SJCRH30 (cell line): ENCODE measurements around the gene TNFSF13B. TPM values are rescaled to one million over a fixed set of nuclear protein-coding genes. Genes with fewer than 3 reads are reported as not detected.
"Not testable (repeated sequence)": the region's sequence is repeated elsewhere in the genome, so short reads cannot be mapped to it uniquely, and the experiment has no call there.

Experiments used
- DNase-seq, 2 experiments: peaks; one replicate each; pipeline ENCODE4 v3.0.0-alpha.2; 2015 to 2020
- H3K27ac ChIP-seq: fragments of 250-450 bp; sonication (Bioruptor Pico); 2 replicates; pipeline ENCODE4 v1.5.1; 2020; ENCODE audit warnings: mild to moderate bottlenecking, moderate library complexity
- H3K27me3 ChIP-seq: fragments of 250-450 bp; sonication (Bioruptor Pico); 2 replicates; pipeline ENCODE4 v1.5.1; 2020; ENCODE audit warnings: mild to moderate bottlenecking, moderate library complexity
- H3K36me3 ChIP-seq: fragments of 250-450 bp; sonication (Bioruptor Pico); 2 replicates; pipeline ENCODE4 v1.5.1; 2020; ENCODE audit warnings: mild to moderate bottlenecking, moderate library complexity
- H3K4me1 ChIP-seq: fragments of 250-450 bp; sonication (Bioruptor Pico); 2 replicates; pipeline ENCODE4 v1.5.1; 2020; ENCODE audit warnings: mild to moderate bottlenecking, moderate library complexity
- H3K4me3 ChIP-seq: fragments of 250-450 bp; sonication (Bioruptor Pico); 2 replicates; pipeline ENCODE4 v1.5.1; 2020; ENCODE audit warnings: mild to moderate bottlenecking, moderate library complexity
- H3K9me3 ChIP-seq: fragments of 250-450 bp; sonication (Bioruptor Pico); replicated peaks from 2 replicates; pipeline ENCODE4 v1.5.1; 2020; ENCODE audit warnings: mild to moderate bottlenecking, moderate library complexity
- total RNA-seq: library from RNA; depleted of rRNA; stranded (reverse); fragments of >200 nt; shearing (Covaris generic); gene quantifications from 2 replicates; pipeline ENCODE4 v1.2.3, GENCODE V29; 2014; rRNA removed

The TNFSF13B gene, protein sequence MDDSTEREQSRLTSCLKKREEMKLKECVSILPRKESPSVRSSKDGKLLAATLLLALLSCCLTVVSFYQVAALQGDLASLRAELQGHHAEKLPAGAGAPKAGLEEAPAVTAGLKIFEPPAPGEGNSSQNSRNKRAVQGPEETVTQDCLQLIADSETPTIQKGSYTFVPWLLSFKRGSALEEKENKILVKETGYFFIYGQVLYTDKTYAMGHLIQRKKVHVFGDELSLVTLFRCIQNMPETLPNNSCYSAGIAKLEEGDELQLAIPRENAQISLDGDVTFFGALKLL
- total RNA-seq, result 0.13 and 0.49 TPM in 2 replicates

DNA sequence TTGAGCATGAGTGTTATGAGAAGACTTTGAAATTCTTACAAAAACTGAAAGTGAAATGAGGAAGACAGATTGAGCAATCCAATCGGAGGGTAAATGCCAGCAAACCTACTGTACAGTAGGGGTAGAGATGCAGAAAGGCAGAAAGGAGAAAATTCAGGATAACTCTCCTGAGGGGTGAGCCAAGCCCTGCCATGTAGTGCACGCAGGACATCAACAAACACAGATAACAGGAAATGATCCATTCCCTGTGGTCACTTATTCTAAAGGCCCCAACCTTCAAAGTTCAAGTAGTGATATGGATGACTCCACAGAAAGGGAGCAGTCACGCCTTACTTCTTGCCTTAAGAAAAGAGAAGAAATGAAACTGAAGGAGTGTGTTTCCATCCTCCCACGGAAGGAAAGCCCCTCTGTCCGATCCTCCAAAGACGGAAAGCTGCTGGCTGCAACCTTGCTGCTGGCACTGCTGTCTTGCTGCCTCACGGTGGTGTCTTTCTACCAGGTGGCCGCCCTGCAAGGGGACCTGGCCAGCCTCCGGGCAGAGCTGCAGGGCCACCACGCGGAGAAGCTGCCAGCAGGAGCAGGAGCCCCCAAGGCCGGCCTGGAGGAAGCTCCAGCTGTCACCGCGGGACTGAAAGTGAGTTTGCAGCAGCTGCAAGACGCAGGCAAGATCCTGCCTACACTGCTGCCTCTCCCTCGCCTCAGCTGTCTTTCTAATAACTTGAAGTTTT is at the start of gene TNFSF13B:
Gene TNFSF13B (plus strand): TSS at position 118 of the 728 bp plus-strand sequence. CDS start 178 bp downstream, at position 296.
- peaks cover 4% of the 10 kb centered on the region; the same call in 1 of the 2 replicates for H3K4me1 ChIP-seq
- DNase-seq, result peak; percentile 69 to 79
- no peaks in the 10 kb centered on the region for H3K36me3 ChIP-seq
- H3K4me3 ChIP-seq, result peak within 1 kb of the TSS; percentile 22
- no peak within 1 kb of the TSS for H3K27ac ChIP-seq
- H3K9me3 ChIP-seq, result no peaks in the 10 kb centered on the region
- H3K27me3 ChIP-seq, result no peaks in the 10 kb centered on the region

- Histone ChIP-seq H3K27ac (no peak overlapping the region), H3K4me3 (no peak overlapping the region), H3K36me3 (no peaks in the 10 kb centered on the region; the same call in 1 of the 2 replicates), H3K9me3 (no peaks in the 10 kb centered on the region), H3K27me3 (no peaks in the 10 kb centered on the region), H3K4me1 (peaks cover 3% of the 10 kb centered on the region; the same call in 1 of the 2 replicates)
- DNase-seq, result no peak
These were observed 49.5 kb upstream of the TNFSF13B start for GRCh38 chr13:108220041-108220440.

DNA sequence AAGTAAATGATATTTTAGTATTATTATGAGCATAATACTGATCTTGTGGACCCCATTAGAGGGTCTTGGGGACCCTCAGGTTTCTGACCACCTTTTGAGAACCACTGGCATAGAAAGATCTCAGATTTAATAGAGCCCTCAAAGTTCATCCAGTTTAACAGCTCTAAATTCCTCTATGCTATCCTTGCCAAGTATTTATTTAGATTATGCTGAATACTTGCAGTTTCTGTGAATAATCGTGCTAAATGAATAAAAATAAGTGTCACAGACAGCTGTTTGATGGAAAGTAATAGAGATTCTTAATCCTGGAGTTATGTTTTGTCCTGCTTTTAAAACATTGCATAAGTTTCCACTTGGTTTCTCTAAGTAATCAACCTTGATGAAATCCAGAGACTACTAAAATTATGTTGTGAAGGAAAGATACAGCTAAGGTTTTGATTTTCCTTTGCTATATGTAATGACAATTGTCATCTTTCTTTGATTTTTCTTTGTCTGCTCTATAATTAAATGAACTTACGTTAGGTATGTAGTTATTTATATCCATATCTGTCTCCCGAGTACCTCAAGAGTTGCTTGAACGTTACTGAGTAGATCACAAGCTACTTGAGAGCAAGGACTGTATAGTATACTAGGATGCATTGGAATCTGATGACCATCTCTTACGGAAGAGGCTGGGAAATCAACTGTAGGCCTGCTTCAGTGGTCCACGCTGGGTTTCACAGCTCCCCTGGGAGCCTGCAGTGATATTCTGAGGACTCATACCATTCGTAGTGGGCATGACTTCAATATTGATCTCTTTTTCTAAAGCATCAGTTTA is 45.6 kb upstream of the TNFSF13B start:
- Histone ChIP-seq H3K27me3 (no peaks in the 10 kb centered on the region), H3K9me3 (no peaks in the 10 kb centered on the region), H3K4me1 (no peaks in the 10 kb centered on the region), H3K36me3 (no peaks in the 10 kb centered on the region; the same call in 1 of the 2 replicates), H3K27ac (no peak overlapping the region), H3K4me3 (no peak overlapping the region)
- no peak for DNase-seq

DNA sequence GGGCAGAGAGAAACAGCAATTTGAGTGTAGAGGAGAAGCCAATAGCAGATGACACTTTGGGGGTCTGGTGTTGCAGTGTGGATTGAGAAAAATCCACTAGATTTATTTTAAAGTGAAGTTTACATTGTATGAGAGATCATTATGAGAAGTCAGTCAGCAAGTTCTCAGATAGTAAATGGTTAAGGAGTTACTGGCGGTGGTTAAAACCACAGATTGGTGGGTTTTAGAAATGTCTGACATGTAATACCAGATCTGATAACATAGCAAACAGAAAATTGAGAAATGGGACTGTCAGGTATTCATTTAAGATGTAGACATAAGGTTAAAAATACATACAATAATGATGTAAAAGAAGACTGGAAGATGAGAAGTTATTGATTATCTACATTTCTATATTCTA is 44.1 kb upstream of the TNFSF13B start:
- Histone ChIP-seq H3K4me3 (no peak overlapping the region), H3K36me3 (no peaks in the 10 kb centered on the region), H3K9me3 (no peaks in the 10 kb centered on the region), H3K27ac (no peak overlapping the region), H3K4me1 (no peaks in the 10 kb centered on the region), H3K27me3 (no peaks in the 10 kb centered on the region)
- no peak for DNase-seq

DNA sequence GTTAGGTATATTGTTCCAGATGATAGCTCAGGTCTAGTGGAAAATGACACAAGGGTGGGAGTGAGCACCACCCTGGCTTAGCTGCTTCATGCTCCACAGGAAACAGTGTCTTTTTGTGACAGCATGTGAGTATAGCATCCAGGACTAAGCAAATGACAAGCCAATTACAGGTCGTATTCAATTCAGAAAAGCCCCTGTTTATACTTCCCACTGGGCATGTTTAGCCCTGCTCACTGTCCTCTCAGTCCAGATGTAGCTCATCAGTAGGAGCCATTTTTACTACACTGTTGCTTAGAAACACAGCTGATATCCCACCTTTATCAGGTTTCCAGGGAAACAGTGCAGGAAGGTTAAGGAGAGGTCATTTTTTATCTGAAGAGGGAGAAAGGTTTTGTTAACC is 43.3 kb upstream of the TNFSF13B start:
- no peak overlapping the region for H3K4me3 ChIP-seq
- H3K9me3 ChIP-seq, result no peaks in the 10 kb centered on the region
- no peaks in the 10 kb centered on the region for H3K4me1 ChIP-seq
- H3K36me3 ChIP-seq, result no peaks in the 10 kb centered on the region
- DNase-seq, result no peak
- no peaks in the 10 kb centered on the region for H3K27me3 ChIP-seq
- no peak overlapping the region for H3K27ac ChIP-seq

DNA sequence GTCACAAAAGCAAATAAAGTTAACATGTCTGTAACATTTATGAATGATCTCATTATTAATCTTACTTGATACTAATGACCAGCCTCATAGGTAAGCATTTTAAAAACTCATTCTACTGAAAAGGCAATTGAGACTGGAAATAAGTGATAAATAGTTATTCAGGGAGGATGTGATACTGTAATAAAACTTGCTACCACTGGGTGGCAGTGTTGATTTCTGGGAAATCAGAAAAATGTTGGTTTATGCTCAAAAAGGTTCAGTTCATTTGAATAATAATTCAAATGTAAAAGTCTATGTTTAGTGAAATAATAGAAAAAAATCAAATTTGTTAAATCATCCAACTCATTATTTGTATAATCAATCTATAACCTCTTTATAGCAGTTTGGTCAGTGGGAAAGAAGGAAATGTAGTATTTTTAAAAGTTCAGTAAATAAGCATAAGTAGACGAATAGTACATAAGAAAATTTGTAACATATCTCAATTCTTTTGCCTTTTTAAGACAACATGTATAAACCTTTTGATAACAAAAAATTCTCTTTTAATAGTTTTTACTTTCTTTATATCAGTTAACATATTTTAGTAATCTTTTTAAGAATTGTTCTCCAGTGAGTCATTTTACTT is 41.8 kb upstream of the TNFSF13B start:
- H3K4me1 ChIP-seq, result no peaks in the 10 kb centered on the region
- no peaks in the 10 kb centered on the region for H3K27me3 ChIP-seq
- no peaks in the 10 kb centered on the region for H3K9me3 ChIP-seq
- no peak overlapping the region for H3K27ac ChIP-seq
- DNase-seq, result peak in 1 of 2 experiments; percentile 58
- no peaks in the 10 kb centered on the region for H3K36me3 ChIP-seq
- H3K4me3 ChIP-seq, result no peak overlapping the region

- Histone ChIP-seq H3K27ac (no peak overlapping the region), H3K9me3 (no peaks in the 10 kb centered on the region), H3K4me3 (no peak overlapping the region), H3K4me1 (no peaks in the 10 kb centered on the region), H3K27me3 (no peaks in the 10 kb centered on the region), H3K36me3 (no peaks in the 10 kb centered on the region; the same call in 1 of the 2 replicates)
- DNase-seq, result no peak
These were observed 39.1 kb upstream of the TNFSF13B start for GRCh38 chr13:108230377-108230776.

GRCh38 chr13:108249150-108249549 is 20.4 kb upstream of the TNFSF13B start:
- no peaks in the 10 kb centered on the region for H3K9me3 ChIP-seq
- H3K27ac ChIP-seq, result no peak overlapping the region
- no peaks in the 10 kb centered on the region for H3K27me3 ChIP-seq
- DNase-seq, result no peak
- no peaks in the 10 kb centered on the region for H3K4me1 ChIP-seq
- no peak overlapping the region for H3K4me3 ChIP-seq
- H3K36me3 ChIP-seq, result no peaks in the 10 kb centered on the region

DNA sequence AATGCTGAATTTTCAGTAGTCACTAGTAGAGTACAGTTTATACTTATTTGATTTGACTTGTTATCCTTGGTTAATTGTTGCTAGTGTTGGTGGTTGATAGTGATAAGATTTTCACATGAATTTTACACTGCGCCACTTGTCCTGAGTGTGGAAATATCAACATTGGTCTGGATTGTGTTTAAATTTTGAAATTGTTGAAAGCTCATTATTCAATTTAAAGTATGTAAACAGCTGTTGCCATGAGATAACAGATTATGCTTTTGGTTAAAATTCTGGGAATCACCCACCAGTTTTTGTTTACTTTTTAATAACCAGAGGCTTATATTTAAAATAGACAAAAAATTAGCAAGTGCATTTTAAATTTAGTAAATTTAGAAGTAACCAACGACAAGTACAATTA is 12.3 kb upstream of the TNFSF13B start:
- no peak for DNase-seq
- no peak overlapping the region for H3K27ac ChIP-seq
- no peaks in the 10 kb centered on the region for H3K36me3 ChIP-seq
- no peaks in the 10 kb centered on the region for H3K27me3 ChIP-seq
- no peaks in the 10 kb centered on the region for H3K9me3 ChIP-seq
- H3K4me1 ChIP-seq, result no peaks in the 10 kb centered on the region
- H3K4me3 ChIP-seq, result no peak overlapping the region

DNA sequence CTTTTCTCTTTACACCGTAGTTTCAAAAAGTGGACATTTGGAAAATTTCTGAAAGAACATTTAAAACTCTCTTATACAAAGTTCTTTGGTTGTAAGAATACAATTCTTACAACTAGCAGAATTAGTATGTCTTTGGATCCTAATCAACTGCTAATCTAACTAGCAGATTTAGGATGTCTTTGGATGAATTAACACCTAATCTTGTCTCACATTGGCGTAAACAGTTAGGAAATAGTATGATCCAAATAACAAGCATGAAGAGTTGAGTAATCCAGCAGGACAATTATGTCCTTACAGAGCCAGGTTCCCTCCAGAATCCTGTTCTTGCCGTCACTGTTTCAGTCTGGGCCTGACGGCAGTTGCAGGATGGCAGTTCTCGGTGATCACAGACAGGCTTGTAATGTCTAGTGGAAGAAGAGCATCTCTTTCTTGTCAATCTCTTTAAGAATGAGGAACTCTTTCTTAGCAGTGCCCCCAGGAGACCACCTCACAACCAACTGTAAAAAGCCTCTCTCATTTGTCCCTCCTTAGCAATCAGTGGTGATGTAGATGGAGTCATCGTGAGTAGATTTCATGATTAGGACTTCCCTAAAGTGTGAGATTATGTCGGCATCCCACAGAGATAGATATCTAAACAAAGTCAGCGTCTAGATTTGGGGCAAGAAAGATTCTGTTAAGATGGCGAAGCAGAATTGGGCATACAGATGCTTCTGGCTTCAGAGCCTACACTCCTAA is 5.7 kb upstream of the TNFSF13B start:
- Histone ChIP-seq H3K36me3 (no peaks in the 10 kb centered on the region), H3K4me3 (no peak overlapping the region), H3K9me3 (no peaks in the 10 kb centered on the region), H3K27ac (no peak overlapping the region), H3K4me1 (no peaks in the 10 kb centered on the region), H3K27me3 (no peaks in the 10 kb centered on the region)
- DNase-seq, result no peak

DNA sequence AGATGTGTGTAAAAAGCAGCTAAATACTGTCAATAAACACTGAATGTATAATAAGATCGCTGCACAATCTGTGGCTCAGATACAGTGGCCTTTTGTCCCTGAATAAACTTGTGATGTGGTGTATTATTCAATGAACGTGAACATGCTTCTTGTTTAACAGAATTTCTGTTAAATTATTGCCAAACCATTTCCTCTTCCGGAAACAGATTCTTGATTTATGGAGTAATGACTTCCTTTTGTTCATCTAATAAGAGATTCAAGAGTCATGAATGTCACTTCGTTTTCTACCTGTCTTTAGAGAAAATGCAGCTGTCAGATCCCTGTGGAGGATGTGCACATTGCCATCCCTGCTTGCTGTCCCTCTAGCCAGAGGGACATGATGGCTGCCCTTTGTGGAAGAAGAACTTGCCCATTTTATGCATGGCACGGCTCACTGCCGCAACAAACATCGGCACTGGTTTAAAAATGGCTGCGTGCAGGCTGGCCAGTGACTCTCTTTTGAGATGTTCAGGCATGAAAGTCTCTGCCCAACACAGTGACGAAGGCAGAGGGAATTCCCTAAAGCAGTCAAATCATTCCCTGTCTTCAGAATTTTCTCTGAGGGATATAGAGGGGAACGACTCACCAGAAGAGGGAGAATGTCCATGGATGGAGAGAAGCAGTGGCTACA is 3.1 kb upstream of the TNFSF13B start:
- no peaks in the 10 kb centered on the region for H3K9me3 ChIP-seq
- H3K36me3 ChIP-seq, result no peaks in the 10 kb centered on the region
- peaks cover 4% of the 10 kb centered on the region; the same call in 1 of the 2 replicates for H3K4me1 ChIP-seq
- no peak overlapping the region for H3K27ac ChIP-seq
- DNase-seq, result no peak
- H3K27me3 ChIP-seq, result no peaks in the 10 kb centered on the region
- no peak overlapping the region for H3K4me3 ChIP-seq

DNA sequence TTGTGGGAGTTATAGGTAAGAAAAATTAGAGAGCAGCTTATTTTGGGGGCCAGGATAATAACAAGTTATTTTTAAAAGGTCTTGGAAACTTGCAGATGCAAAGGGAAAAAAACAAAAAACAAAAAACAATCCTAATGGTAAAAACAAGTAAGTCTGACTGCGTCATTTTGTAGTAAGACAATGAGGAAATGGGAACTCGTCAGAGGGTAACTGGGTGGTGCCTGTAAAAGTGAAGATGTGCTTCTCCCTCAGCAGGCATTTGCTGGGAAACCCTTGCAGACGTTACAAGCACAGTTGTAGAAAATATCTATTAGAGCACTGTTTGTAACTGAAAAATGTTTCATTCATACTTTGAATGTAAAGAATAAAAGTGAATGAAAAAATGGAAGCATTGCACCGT is 2.2 kb upstream of the TNFSF13B start:
- no peak for DNase-seq
- H3K27ac ChIP-seq, result no peak overlapping the region

DNA sequence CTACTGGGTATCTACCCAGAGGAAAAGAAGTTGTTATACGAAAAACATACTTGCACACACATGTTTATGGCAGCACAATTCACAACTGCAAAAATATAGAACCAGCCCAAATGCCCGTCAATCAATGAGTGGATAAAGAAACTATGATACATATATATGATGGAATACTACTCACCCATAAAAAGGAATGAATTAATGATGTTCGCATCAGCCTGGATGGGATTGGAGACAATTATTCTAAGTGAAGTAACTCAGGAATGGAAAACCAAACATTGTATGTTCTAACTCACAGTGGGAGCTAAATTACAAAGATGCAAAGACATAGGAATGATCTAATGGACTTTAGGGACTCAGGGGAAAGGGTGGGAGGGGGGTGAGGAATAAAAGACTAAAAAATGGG is 1.7 kb upstream of the TNFSF13B start:
- not testable (repeated sequence) for H3K4me3 ChIP-seq, H3K4me1 ChIP-seq, H3K27ac ChIP-seq, H3K9me3 ChIP-seq, H3K27me3 ChIP-seq, H3K36me3 ChIP-seq, DNase-seq

More for the DNA sequence above, 2.2 kb upstream of the TNFSF13B start:
- Histone ChIP-seq H3K4me3 (no peak overlapping the region), H3K27me3 (no peaks in the 10 kb centered on the region), H3K36me3 (no peaks in the 10 kb centered on the region), H3K9me3 (no peaks in the 10 kb centered on the region), H3K4me1 (peaks cover 4% of the 10 kb centered on the region; the same call in 1 of the 2 replicates)
